Measurements from ENCODE around the gene RAB11FIP3. TPM values are rescaled to one million over a fixed set of nuclear protein-coding genes. Genes with fewer than 3 reads are reported as not detected.
A peak's percentile ranks its signal among the peaks of the same experiment; 100 is the strongest.

RAB11FIP3 gene
- total RNA-seq, 1 donor = 23.4 TPM

DNA sequence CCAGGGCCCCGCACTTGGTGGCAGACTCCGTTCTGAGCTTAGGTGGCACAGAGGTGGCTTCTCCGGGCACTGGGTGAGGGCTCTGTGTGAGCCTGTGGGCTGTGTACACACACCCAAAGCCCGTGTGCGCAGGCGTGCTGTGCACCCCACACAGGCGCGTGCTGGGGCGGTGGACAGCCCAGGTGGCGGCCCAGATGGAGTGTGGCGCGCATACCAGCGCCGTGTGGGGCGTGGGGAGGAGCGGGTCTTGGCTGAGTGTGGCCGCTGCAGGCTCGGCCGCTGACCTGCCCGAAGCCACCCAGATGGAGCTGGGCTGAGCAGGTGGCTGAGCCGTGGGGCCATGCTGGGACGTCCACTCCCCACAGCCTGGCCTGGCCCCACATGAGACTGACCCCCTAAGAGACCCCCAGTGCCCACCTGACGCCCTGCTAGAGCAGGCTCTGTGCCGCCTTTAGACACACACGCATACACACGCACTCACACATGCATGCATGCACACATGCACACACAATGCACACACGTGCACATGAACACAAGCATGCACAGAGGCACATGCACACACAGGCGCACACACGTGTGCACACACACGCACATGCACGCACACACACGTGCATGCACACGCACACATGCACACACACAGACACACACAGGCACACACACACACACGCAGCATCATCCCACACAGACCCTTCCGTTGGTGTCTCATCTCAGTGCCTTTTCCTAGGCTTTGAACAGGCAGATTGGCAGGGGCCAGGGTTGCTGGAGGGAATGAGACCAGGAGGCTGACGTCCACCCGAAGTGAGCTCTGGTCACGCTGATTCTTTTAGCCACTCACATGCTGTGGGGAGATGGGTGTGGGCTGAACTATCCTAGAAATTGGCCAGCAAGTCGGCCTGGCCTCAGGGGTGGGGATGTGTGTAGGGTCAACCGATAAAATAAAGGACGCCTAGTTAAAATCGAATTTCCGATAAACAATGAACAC, 136.8 kb downstream of the RAB11FIP3 start:
- no peak for DNase-seq (ENCODE audit: low read depth in 2 of 3, low spot score in 2 of 3)

DNA sequence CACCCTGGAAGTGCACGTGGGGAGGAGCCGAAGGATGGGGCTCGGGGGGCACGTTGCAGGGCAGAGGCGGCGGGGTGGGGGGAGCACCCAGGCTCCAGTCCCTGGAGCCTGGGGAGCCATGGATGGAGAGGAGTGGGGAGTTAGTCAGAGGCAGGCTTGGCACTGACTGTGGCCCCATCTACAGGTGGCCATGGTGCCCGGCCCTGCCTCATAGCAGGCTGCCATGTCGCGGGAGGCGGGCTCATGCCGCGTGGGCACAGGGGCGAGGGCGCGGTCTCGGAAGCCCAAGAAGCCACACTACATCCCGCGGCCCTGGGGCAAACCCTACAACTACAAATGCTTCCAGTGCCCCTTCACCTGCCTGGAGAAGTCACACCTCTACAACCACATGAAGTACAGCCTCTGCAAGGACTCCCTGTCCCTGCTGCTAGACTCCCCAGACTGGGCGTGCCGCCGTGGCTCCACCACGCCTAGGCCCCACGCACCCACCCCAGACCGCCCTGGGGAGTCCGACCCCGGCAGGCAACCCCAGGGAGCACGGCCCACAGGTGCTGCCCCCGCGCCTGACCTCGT, 137.7 kb downstream of the RAB11FIP3 start:
- no peak for DNase-seq (ENCODE audit: low read depth in 2 of 3, low spot score in 2 of 3)

GRCh38 chr16:564690-565418, 139.4 kb downstream of the RAB11FIP3 start:
- no peak for DNase-seq (ENCODE audit: low read depth in 2 of 3, low spot score in 2 of 3)

- DNase-seq (ENCODE audit: low read depth in 2 of 3, low spot score in 2 of 3) = no peak
Observed at GRCh38 chr16:565419-566330, 140.2 kb downstream of the RAB11FIP3 start.

- DNase-seq (ENCODE audit: low read depth in 2 of 3, low spot score in 2 of 3) = peak in 2 of 3 donors; percentile 61 to 76
Observed at GRCh38 chr16:566475-567372, 141.3 kb downstream of the RAB11FIP3 start, which contains the start of gene NHLRC4. TSS of gene NHLRC4 (plus strand) at chr16:567005. CDS start at chr16:568048, 1,043 bp downstream.

- DNase-seq (ENCODE audit: low read depth in 2 of 3, low spot score in 2 of 3) = no peak
Observed at GRCh38 chr16:567373-568256, 142.2 kb downstream of the RAB11FIP3 start.

DNA sequence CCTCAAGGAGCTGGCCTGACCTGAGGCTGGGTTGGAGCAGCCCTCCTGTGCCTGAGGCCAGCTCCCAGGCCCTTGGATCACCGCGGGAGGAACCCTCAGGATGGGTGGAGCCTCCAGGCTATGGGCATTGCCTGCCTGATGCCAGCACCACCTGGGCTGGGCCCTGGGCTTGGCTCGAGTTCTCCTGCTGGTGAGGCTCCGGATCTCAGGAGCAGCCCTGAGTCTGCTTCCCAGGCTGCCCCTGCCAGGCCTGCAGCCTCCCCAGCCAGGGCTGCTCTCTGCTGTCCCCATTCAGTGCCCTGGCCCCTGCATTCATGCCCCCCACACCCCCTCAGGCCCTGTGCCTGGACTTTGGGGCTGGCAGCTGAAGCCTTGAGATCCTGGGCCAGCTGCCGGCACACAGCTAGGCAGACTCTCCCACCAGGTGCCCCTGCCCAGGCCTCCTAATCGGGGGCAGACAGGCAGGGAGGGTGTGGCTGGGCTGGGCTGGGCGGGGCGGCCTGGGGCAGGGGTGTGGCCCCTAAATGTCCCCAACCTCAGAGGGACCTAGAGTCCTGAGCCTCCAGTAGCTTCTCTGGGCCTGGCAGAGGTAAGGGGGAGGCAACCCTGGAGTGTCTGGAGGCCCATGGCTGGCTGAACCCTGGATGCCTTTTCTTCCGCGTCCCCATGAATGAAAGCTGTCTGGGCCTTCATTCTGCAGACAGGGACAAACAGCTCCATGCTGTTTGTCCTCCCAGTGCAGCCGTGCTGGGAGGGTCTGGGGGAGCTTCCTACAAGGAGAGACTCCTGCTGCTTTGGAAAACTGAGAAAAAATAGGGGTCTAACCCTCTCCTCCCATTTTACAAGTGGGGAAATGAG, 143.2 kb downstream of the RAB11FIP3 start:
- no peak for DNase-seq (ENCODE audit: low read depth in 2 of 3, low spot score in 2 of 3)

DNA sequence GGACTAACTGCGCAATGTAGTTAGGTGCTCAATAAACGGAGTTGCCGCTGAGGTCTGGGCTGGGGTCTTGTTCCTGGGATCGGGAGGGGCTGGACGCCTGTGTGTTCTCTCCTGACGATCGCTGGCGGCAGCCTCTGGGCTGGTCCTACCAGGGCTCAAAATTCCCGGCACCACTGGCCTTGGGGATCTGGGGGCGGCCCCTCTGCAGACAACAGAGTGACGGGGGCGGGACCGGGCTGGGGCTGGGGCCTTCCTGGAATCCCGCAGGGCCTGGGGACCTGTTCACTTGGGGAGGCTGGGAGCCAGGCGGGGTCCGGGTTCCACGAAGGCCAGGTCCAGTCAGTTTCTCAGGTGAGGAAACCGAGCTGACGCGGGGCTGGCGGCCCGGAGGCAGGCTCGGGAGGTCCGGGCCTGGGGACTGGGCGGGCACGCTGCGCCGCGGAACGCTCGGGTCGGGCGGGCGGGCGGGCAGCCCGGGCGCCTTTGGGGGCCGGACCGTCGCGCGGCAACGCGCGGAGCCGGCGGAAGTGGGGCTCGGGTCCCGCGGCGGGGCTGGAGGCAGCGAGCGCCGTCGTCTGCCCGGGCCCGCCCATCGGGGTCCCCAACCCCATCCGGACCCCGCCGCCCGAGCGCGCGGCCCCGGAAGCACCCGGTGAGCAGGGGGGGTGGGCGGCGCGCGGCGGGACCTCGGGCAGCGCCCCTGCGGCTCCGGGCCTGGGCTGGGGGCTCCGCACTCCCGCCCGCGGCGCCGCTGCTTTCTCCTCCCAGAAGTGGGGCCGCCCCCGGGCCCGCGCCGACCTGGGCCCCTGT, 144.2 kb downstream of the RAB11FIP3 start, which contains the start of gene PIGQ:
PIGQ (plus strand) TSS at position 524 of the 810 bp plus-strand sequence. CDS start 4,107 bp downstream, outside the sequence.
- DNase-seq (ENCODE audit: low read depth in 2 of 3, low spot score in 2 of 3) = peak; percentile 36 to 60 (median 58)

Small RNA genes lying within 50 kb of the gene (small RNA-seq; reads per million reads assigned to genes)
- gene MIR3176 = not detected
- not detected for gene MIR5587
- not detected for gene RF00019
- gene Z98883.1 = not detected

Other genes starting within 250 kb of the RAB11FIP3 start
- gene HBA1, start 249.0 kb upstream of the RAB11FIP3 start, total RNA-seq = 192 TPM
- gene HBQ1, start 245.2 kb upstream of the RAB11FIP3 start, total RNA-seq = 3.8 TPM
- 50.4 TPM for gene LUC7L, start 196.2 kb upstream of the RAB11FIP3 start, total RNA-seq
- 47.4 TPM for gene FAM234A, start 190.8 kb upstream of the RAB11FIP3 start, total RNA-seq
- 1.3 TPM for gene RGS11, start 149.7 kb upstream of the RAB11FIP3 start, total RNA-seq
- gene ARHGDIG, start 145.1 kb upstream of the RAB11FIP3 start, total RNA-seq = 0.27 TPM
- gene PDIA2, start 142.5 kb upstream of the RAB11FIP3 start, total RNA-seq = 0.27 TPM
- gene AXIN1, start 72.9 kb upstream of the RAB11FIP3 start, total RNA-seq = 45.8 TPM
- 56.0 TPM for gene MRPL28, start 55.1 kb upstream of the RAB11FIP3 start, total RNA-seq
- 88.3 TPM for gene PGAP6, start 43.7 kb upstream of the RAB11FIP3 start, total RNA-seq
- 170 TPM for gene NME4, start 28.4 kb upstream of the RAB11FIP3 start, total RNA-seq
- 13.5 TPM for gene DECR2, start 23.8 kb upstream of the RAB11FIP3 start, total RNA-seq
- gene CAPN15, start 102.1 kb downstream of the RAB11FIP3 start, total RNA-seq = 59.2 TPM
- gene PRR35, start 134.7 kb downstream of the RAB11FIP3 start, total RNA-seq = under 0.01 TPM
- gene NHLRC4, start 141.4 kb downstream of the RAB11FIP3 start, total RNA-seq = 14.3 TPM
- 36.9 TPM for gene PIGQ, start 144.3 kb downstream of the RAB11FIP3 start, total RNA-seq
- 33.4 TPM for gene RAB40C, start 164.4 kb downstream of the RAB11FIP3 start, total RNA-seq
- gene WFIKKN1, start 205.3 kb downstream of the RAB11FIP3 start, total RNA-seq = 0.27 TPM
- 101 TPM for gene METTL26, start 210.7 kb downstream of the RAB11FIP3 start, total RNA-seq
- 20.5 TPM for gene MCRIP2, start 216.2 kb downstream of the RAB11FIP3 start, total RNA-seq
- 25.9 TPM for gene WDR90, start 223.7 kb downstream of the RAB11FIP3 start, total RNA-seq
- gene RHOT2, start 242.5 kb downstream of the RAB11FIP3 start, total RNA-seq = 44.7 TPM